IMR-90 (cell line): ENCODE data around the gene SMARCA4. TPM values are rescaled to one million over a fixed set of nuclear protein-coding genes. Genes with fewer than 3 reads are reported as not detected.
"Not testable (repeated sequence)": the region's sequence is repeated elsewhere in the genome, so short reads cannot be mapped to it uniquely, and the experiment has no call there.

ENCODE experiments used
- ATAC-seq: fragments of 200-7000 bp; cut with Tn5 transposase; 2 replicates; pipeline ENCODE4 v1.9.1; 2020; ENCODE audit warnings: low read depth, mild to moderate bottlenecking, moderate library complexity
- BruUV-seq: library from RNA; stranded (reverse); fragments of 400-500 nt; replicated peaks from 2 replicates; lab custom pipeline; 2021; lab: Mats Ljungman, UMichigan
- CTCF ChIA-PET: fragments of 300-600 bp; formaldehyde crosslinking; extraction: SDS; loops from one replicate; lab custom pipeline; 2021; ENCODE audit warnings: antibody characterized with exemption; lab: Yijun Ruan, JAX
- POLR2A ChIA-PET: fragments of 300-600 bp; sonication (Branson Sonifier 250); formaldehyde crosslinking; loops from one replicate; lab custom pipeline; 2022; ENCODE audit warnings: antibody characterized with exemption; ENCODE audit not compliant: unreplicated experiment; lab: Charles Lee
- DNase-seq: peaks from one replicate; pipeline ENCODE4 v3.0.0; 2013
- H2AFZ ChIP-seq: replicated peaks from 2 replicates; pipeline ENCODE3; 2013; ENCODE audit warnings: low read length, mild to moderate bottlenecking; ENCODE audit not compliant: poor library complexity
- H2AK5ac ChIP-seq: 2 replicates; pipeline ENCODE4 v1.6.1; 2013; ENCODE audit warnings: low read depth, low read length, inconsistent platforms
- H2AK9ac ChIP-seq: replicated peaks from 2 replicates; pipeline ENCODE3; 2013; ENCODE audit warnings: mild to moderate bottlenecking, low read depth, low read length, moderate library complexity; ENCODE audit not compliant: poor library complexity
- H2BK120ac ChIP-seq: 2 replicates; pipeline ENCODE4 v1.6.1; 2013; ENCODE audit warnings: low read depth, low read length, inconsistent platforms
- H2BK15ac ChIP-seq: 3 replicates; pipeline ENCODE4 v1.6.1; 2013; ENCODE audit warnings: low read depth, low read length, inconsistent platforms
- H2BK20ac ChIP-seq: 2 replicates; pipeline ENCODE4 v1.6.1; 2013; ENCODE audit warnings: low read depth, mild to moderate bottlenecking, inconsistent platforms, low read length, moderate library complexity
- H2BK5ac ChIP-seq: 2 replicates; pipeline ENCODE4 v1.6.1; 2013; ENCODE audit warnings: mild to moderate bottlenecking, low read depth, low read length, inconsistent platforms; ENCODE audit not compliant: poor library complexity, severe bottlenecking
- H3K14ac ChIP-seq: replicated peaks from 2 replicates; pipeline ENCODE4 v1.6.1; 2013; ENCODE audit warnings: low read depth, low read length, inconsistent platforms
- H3K18ac ChIP-seq: 2 replicates; pipeline ENCODE4 v1.6.1; 2013; ENCODE audit warnings: low read depth, low read length, control low read depth
- H3K23ac ChIP-seq: 2 replicates; pipeline ENCODE4 v1.6.1; 2013; ENCODE audit warnings: low read depth, low read length, inconsistent platforms
- H3K27ac ChIP-seq: 2 replicates; pipeline ENCODE4 v1.5.1; 2013; ENCODE audit warnings: mild to moderate bottlenecking, control low read depth, low read length; ENCODE audit not compliant: insufficient read depth
- H3K27me3 ChIP-seq: 2 replicates; pipeline ENCODE4 v1.6.1; 2013; ENCODE audit warnings: low read length; ENCODE audit not compliant: control insufficient read depth, insufficient read depth
- H3K36me3 ChIP-seq: 2 replicates; pipeline ENCODE4 v1.6.1; 2013; ENCODE audit warnings: low read length, mixed read lengths; ENCODE audit not compliant: control insufficient read depth, insufficient read depth
- H3K4ac ChIP-seq: 2 replicates; pipeline ENCODE4 v1.6.1; 2013; ENCODE audit warnings: low read depth, low read length, inconsistent platforms
- H3K4me1 ChIP-seq: 2 replicates; pipeline ENCODE4 v1.6.1; 2013; ENCODE audit warnings: low read length, mixed read lengths; ENCODE audit not compliant: control insufficient read depth, insufficient read depth
- H3K4me2 ChIP-seq: 2 replicates; pipeline ENCODE4 v1.6.1; 2013; ENCODE audit warnings: low read depth, mild to moderate bottlenecking, control low read depth, low read length, moderate library complexity
- H3K4me3 ChIP-seq: 2 replicates; pipeline ENCODE4 v1.5.1; 2013; ENCODE audit warnings: low read depth, mild to moderate bottlenecking, control low read depth, low read length, moderate library complexity; ENCODE audit not compliant: insufficient read depth
- H3K56ac ChIP-seq: 2 replicates; pipeline ENCODE4 v1.6.1; 2013; ENCODE audit warnings: low read length, inconsistent platforms; ENCODE audit not compliant: insufficient read depth; ENCODE audit errors: extremely low read depth
- H3K79me1 ChIP-seq, 2 experiments: 2 replicates each; pipeline ENCODE4 v1.6.1; 2013; ENCODE audit warnings: low read length in 2 of 2, inconsistent platforms in 1 of 2, low read depth in 1 of 2
- H3K9ac ChIP-seq: 2 replicates; pipeline ENCODE4 v1.6.1; 2013; ENCODE audit warnings: low read depth, low read length, control low read depth
- H3K9me1 ChIP-seq: 2 replicates; pipeline ENCODE4 v1.6.1; 2013; ENCODE audit warnings: low read length, inconsistent platforms; ENCODE audit not compliant: insufficient read depth
- H3K9me3 ChIP-seq: 2 replicates; pipeline ENCODE4 v1.6.1; 2013; ENCODE audit warnings: low read length; ENCODE audit not compliant: control insufficient read depth, insufficient read depth
- H4K20me1 ChIP-seq: 2 replicates; pipeline ENCODE4 v1.6.1; 2013; ENCODE audit warnings: low read length, inconsistent platforms; ENCODE audit not compliant: insufficient read depth
- H4K5ac ChIP-seq: 2 replicates; pipeline ENCODE4 v1.6.1; 2013; ENCODE audit warnings: mild to moderate bottlenecking, low read depth, low read length, control low read depth
- H4K8ac ChIP-seq, 2 experiments: 2 replicates each; pipeline ENCODE4 v1.6.1; 2013; ENCODE audit warnings: low read depth in 2 of 2, low read length in 2 of 2, control low read depth in 1 of 2, inconsistent platforms in 1 of 2
- H4K91ac ChIP-seq: 2 replicates; pipeline ENCODE4 v1.6.1; 2013; ENCODE audit warnings: low read depth, low read length, inconsistent platforms; ENCODE audit not compliant: insufficient read depth
- MAFK ChIP-seq: IDR thresholded peaks from 2 replicates; pipeline ENCODE4 v1.6.1; 2012; ENCODE audit warnings: low read depth, low read length, improper control_type of control experiment
- MXI1 ChIP-seq: IDR thresholded peaks from 2 replicates; pipeline ENCODE4 v1.6.1; 2012; ENCODE audit warnings: low read depth, mild to moderate bottlenecking, low read length, moderate library complexity, borderline replicate concordance
- SMC3 ChIP-seq: fragments of 150-350 bp; IDR thresholded peaks from 2 replicates; pipeline ENCODE4 v1.6.1; 2016; ENCODE audit warnings: low read depth, mild to moderate bottlenecking, antibody characterized with exemption, low read length, moderate library complexity
- USF2 ChIP-seq: fragments of 150-350 bp; IDR thresholded peaks from 2 replicates; pipeline ENCODE4 v1.6.1; 2017; ENCODE audit warnings: mild to moderate bottlenecking, antibody characterized with exemption, low read length, low read depth
- WGBS, 2 experiments: methylation state at CpG; one replicate each; pipeline versions ENCODE4 v1.1.5 to v1.1.7; 2013; ENCODE audit warnings: missing lambda C conversion rate in 2 of 2; ENCODE audit not compliant: insufficient read length in 1 of 2; ENCODE audit errors: extremely low coverage in 2 of 2; 5-methylcytosine and 5-hydroxymethylcytosine counted together
- dilution Hi-C: fragments of 300-500 bp; cut with HindIII; formaldehyde crosslinking; loops from one replicate; pipeline ENCODE4 v1.14.3; 2018; ENCODE audit warnings: low sequenced_read_pairs; ENCODE audit not compliant: unreplicated experiment
- in situ Hi-C: fragments of 300-500 bp; cut with MboI; formaldehyde crosslinking; loops from 3 replicates; pipeline ENCODE4 v1.14.3; 2019; ENCODE audit warnings: low sequenced_read_pairs, inconsistent platforms, mixed read lengths
- intact Hi-C: fragments of 100-400 bp; cut with micrococcal nuclease; formaldehyde crosslinking; loops from 2 replicates; pipeline ENCODE4 v1.10.0; 2022
- polyA plus RNA-seq, 3 experiments: library from polyadenylated mRNA; depleted of rRNA; stranded (reverse); fragments of >200 nt; gene quantifications; 2 replicates each; pipeline ENCODE4 v1.2.3, GENCODE V29; 2012; ENCODE audit warnings: low replicate concordance in 1 of 3
- total RNA-seq: library from RNA; depleted of rRNA; stranded (reverse); fragments of >200 nt; gene quantifications from 2 replicates; pipeline ENCODE4 v1.2.3, GENCODE V29; 2012

SMARCA4 gene
- total and polyA plus RNA-seq, 2 of the 4 experiments (the other 2 are of a cell fraction), result 41.4 to 85.6 TPM

GRCh38 chr19:11102944-11103343 lies 142.1 kb downstream of the SMARCA4 start:
- dilution Hi-C loops, result no loop called here

GRCh38 chr19:11103667-11104066 lies 142.8 kb downstream of the SMARCA4 start:
- intact Hi-C loops, CTCF ChIA-PET, H3K9me1 ChIP-seq, H4K5ac ChIP-seq, H2BK120ac ChIP-seq, H2AFZ ChIP-seq, DNase-seq, H2BK15ac ChIP-seq, H3K4ac ChIP-seq, H4K8ac ChIP-seq, H3K18ac ChIP-seq, H3K23ac ChIP-seq, H3K4me3 ChIP-seq, H4K91ac ChIP-seq, H3K56ac ChIP-seq, H3K14ac ChIP-seq, H3K27me3 ChIP-seq, H2BK20ac ChIP-seq, H3K27ac ChIP-seq, POLR2A ChIA-PET, H2AK5ac ChIP-seq, ATAC-seq, H3K9me3 ChIP-seq, H2BK5ac ChIP-seq, in situ Hi-C loops, H3K9ac ChIP-seq, H2AK9ac ChIP-seq, BruUV-seq, H3K4me1 ChIP-seq, dilution Hi-C loops, H3K4me2 ChIP-seq: not testable (repeated sequence)
- Histone ChIP-seq H4K20me1 (peaks cover 20% of the 10 kb centered on the region; the same call in 1 of the 2 replicates), H3K79me1 (peaks cover 6 to 47% of the 10 kb centered on the region in 2 experiments; a peak in 3 of 4 replicates), H3K36me3 (peaks cover 58% of the 10 kb centered on the region)
- 92% methylated on average over 5 of the region's 10 CpGs; no CpG with 5 or more reads in 1 of the 2 experiments for WGBS, 2 experiments

More at GRCh38 chr19:11102944-11103343, 142.1 kb downstream of the SMARCA4 start:
- Histone ChIP-seq H3K56ac (no peak overlapping the region), H2AK5ac (no peak overlapping the region), H2BK5ac (no peak overlapping the region), H3K23ac (no peak overlapping the region), H2AK9ac (no peak overlapping the region), H3K18ac (no peak overlapping the region), H3K4ac (no peak overlapping the region), H3K4me3 (no peak overlapping the region), H3K79me1 (peaks cover 11 to 52% of the 10 kb centered on the region in 2 experiments; a peak in 3 of 4 replicates), H4K5ac (no peak overlapping the region), H4K20me1 (peaks cover 27% of the 10 kb centered on the region; the same call in 1 of the 2 replicates), H3K4me1 (no peaks in the 10 kb centered on the region), H3K14ac (no peak overlapping the region), H3K9ac (no peak overlapping the region), H2AFZ (no peak overlapping the region), H3K9me3 (no peaks in the 10 kb centered on the region), H2BK15ac (no peak overlapping the region), H3K9me1 (no peaks in the 10 kb centered on the region; the same call in 1 of the 2 replicates), H3K27me3 (no peaks in the 10 kb centered on the region), H2BK20ac (no peak overlapping the region), H4K8ac (no peak overlapping the region), H3K36me3 (peaks cover 51% of the 10 kb centered on the region), H4K91ac (no peak overlapping the region), H3K4me2 (no peak overlapping the region), H3K27ac (no peak overlapping the region), H2BK120ac (no peak overlapping the region)
- CTCF ChIA-PET, result no interaction called here
- intact Hi-C loops (no loop called here), in situ Hi-C loops (no loop called here)
- no TSS peak for BruUV-seq
- POLR2A ChIA-PET, result no interaction called here
- 91% methylated on average over 12 of the region's 16 CpGs; no CpG with 5 or more reads in 1 of the 2 experiments for WGBS, 2 experiments
- DNase-seq (no peak), ATAC-seq (no peak)
- no peak for TF ChIP-seq MAFK
- no peak for TF ChIP-seq MXI1
- no peak for TF ChIP-seq USF2
- no peak for TF ChIP-seq SMC3
